ENCODE data around the gene DNAJC4. TPM values are rescaled to one million over a fixed set of nuclear protein-coding genes. Genes with fewer than 3 reads are reported as not detected.

DNAJC4 gene
- total and polyA plus RNA-seq, 2 of the 8 experiments (the other 6 are each of a cell fraction or from before 2014, with no cell fraction given), result 14.6 to 31.0 TPM

- TF ChIP-seq SIN3A (conservative IDR thresholded peaks at IDR 0.05 in 1 of 2, IDR thresholded peaks at IDR 0.05 in 1 of 2; ENCODE audit: low read depth in 1 of 2, low read length in 2 of 2) (no peak), TAF1 (IDR thresholded peaks at IDR 0.05; ENCODE audit: low read depth, low read length) (peak; percentile 51), E2F6 (IDR thresholded peaks at IDR 0.05) (peak; percentile 49), MAX (IDR thresholded peaks at IDR 0.05) (peak; percentile 81), ZNF274 (IDR thresholded peaks at IDR 0.05; ENCODE audit: borderline replicate concordance, extremely low read depth, low read length) (no peak), CEBPB (IDR thresholded peaks at IDR 0.05; ENCODE audit: low read depth, low read length) (no peak), HDAC2 (IDR thresholded peaks at IDR 0.05; ENCODE audit: borderline replicate concordance in 1 of 2, low read depth in 2 of 2, low read length in 2 of 2) (no peak)
Observed at GRCh38 chr11:64181506-64182411, 48.6 kb upstream of the DNAJC4 start (continued).

Data from H1 (cell line).